OCI-LY1 (cell line): Measurements from ENCODE around the gene TTC24.

Experiments
- H2AFZ ChIP-seq: fragments of 200-600 bp; sonication (generic), shearing (Covaris generic); 2 replicates; pipeline ENCODE4 v1.6.0; 2014; ENCODE audit warnings: antibody characterized with exemption, mild to moderate bottlenecking, low read length
- H3F3A ChIP-seq: fragments of 200-600 bp; sonication (generic), shearing (Covaris generic); 2 replicates; pipeline ENCODE4 v1.6.0; 2014; ENCODE audit warnings: mild to moderate bottlenecking, antibody characterized with exemption, low read length, moderate library complexity; ENCODE audit not compliant: insufficient read depth
- H3K27ac ChIP-seq: fragments of 200-600 bp; sonication (generic); 2 replicates; pipeline ENCODE4 v1.5.1; 2014; ENCODE audit warnings: low read length, mixed run types, mild to moderate bottlenecking, low read depth; ENCODE audit not compliant: poor library complexity, severe bottlenecking
- H3K27me3 ChIP-seq: fragments of 200-600 bp; sonication (generic); 2 replicates; pipeline ENCODE4 v1.6.0; 2014; ENCODE audit warnings: antibody characterized with exemption, mild to moderate bottlenecking, low read length, moderate library complexity; ENCODE audit not compliant: insufficient read depth
- H3K36me3 ChIP-seq: fragments of 200-600 bp; sonication (generic); 2 replicates; pipeline ENCODE4 v1.6.1; 2014; ENCODE audit warnings: mild to moderate bottlenecking, antibody characterized with exemption, low read length, moderate library complexity, mixed read lengths; ENCODE audit not compliant: insufficient read depth
- H3K4me1 ChIP-seq: fragments of 200-600 bp; sonication (generic); 2 replicates; pipeline ENCODE4 v1.5.1; 2014; ENCODE audit warnings: mild to moderate bottlenecking, low read length, moderate library complexity; ENCODE audit not compliant: insufficient read depth, severe bottlenecking
- H3K4me2 ChIP-seq: fragments of 200-600 bp; sonication (generic), shearing (Covaris generic); 2 replicates; pipeline ENCODE4 v1.6.1; 2014; ENCODE audit warnings: low read length
- H3K4me3 ChIP-seq: fragments of 200-600 bp; sonication (generic); 2 replicates; pipeline ENCODE4 v1.5.1; 2014; ENCODE audit warnings: low read length, low read depth, mild to moderate bottlenecking, mixed read lengths; ENCODE audit not compliant: poor library complexity, severe bottlenecking
- H3K79me2 ChIP-seq: fragments of 200-600 bp; shearing (Covaris generic); 2 replicates; pipeline ENCODE4 v1.6.1; 2016; ENCODE audit warnings: mixed run types, low read length, mixed read lengths; ENCODE audit not compliant: insufficient read depth
- H3K9ac ChIP-seq: fragments of 200-600 bp; sonication (generic), shearing (Covaris generic); 2 replicates; pipeline ENCODE4 v1.6.1; 2014; ENCODE audit warnings: mild to moderate bottlenecking, low read length, mixed read lengths
- H3K9me2 ChIP-seq: fragments of 200-600 bp; sonication (generic), shearing (Covaris generic); 2 replicates; pipeline ENCODE4 v1.6.1; 2014; ENCODE audit warnings: low read depth, mild to moderate bottlenecking, low read length, mixed read lengths
- H3K9me3 ChIP-seq: fragments of 200-600 bp; shearing (Covaris generic); 2 replicates; pipeline ENCODE4 v1.6.1; 2014; ENCODE audit warnings: low read length, mixed read lengths
- H4K20me1 ChIP-seq: fragments of 200-600 bp; sonication (generic), shearing (Covaris generic); 2 replicates; pipeline ENCODE4 v1.6.0; 2016; ENCODE audit warnings: mild to moderate bottlenecking, low read length; ENCODE audit not compliant: insufficient read depth
- CTCF ChIP-seq: fragments of 200-600 bp; sonication (generic), shearing (Covaris generic); IDR thresholded peaks from 2 replicates; pipeline ENCODE4 v1.5.1; 2017; ENCODE audit warnings: mild to moderate bottlenecking, antibody characterized with exemption, low read length, moderate library complexity, mixed read lengths
- EZH2 ChIP-seq: fragments of 200-600 bp; sonication (generic), shearing (Covaris generic); IDR thresholded peaks from 2 replicates; pipeline ENCODE4 v1.8.0; 2017; ENCODE audit warnings: borderline replicate concordance, mixed run types, mild to moderate bottlenecking, antibody characterized with exemption, low read length, moderate library complexity, mixed read lengths

TTC24 gene

DNA sequence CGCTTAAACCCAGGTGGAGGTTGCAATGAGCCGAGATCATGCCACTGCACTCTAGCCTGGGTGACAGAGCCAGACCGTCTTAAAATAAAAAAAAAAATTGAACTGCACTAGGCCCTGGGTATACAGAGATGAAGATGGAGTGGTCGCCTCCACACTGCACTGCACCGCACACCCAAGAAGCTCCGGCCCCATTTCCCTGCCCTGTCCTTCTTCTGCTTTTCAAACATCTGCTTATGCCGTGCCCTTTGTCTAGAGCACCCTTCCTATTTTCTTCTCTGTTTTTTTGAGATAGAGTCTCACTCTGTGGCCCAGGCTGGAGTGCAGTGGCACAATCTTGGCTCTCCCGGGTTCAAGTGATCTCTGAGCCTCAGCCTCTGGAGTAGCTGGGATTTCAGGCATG, 24.6 kb upstream of the TTC24 start:
- H3K9me3 ChIP-seq, result no peaks in the 10 kb centered on the region
- no peaks in the 10 kb centered on the region for H3F3A ChIP-seq
- no peak overlapping the region for H3K4me3 ChIP-seq
- no peak for TF ChIP-seq CTCF
- TF ChIP-seq EZH2, result no peak
- H3K79me2 ChIP-seq, result no peaks in the 10 kb centered on the region
- H2AFZ ChIP-seq, result no peak overlapping the region
- no peaks in the 10 kb centered on the region for H3K4me1 ChIP-seq
- H3K4me2 ChIP-seq, result no peak overlapping the region
- H3K9ac ChIP-seq, result no peak overlapping the region
- H3K27ac ChIP-seq, result no peak overlapping the region
- no peaks in the 10 kb centered on the region for H3K27me3 ChIP-seq
- no peaks in the 10 kb centered on the region for H4K20me1 ChIP-seq
- H3K36me3 ChIP-seq, result no peaks in the 10 kb centered on the region
- no peaks in the 10 kb centered on the region for H3K9me2 ChIP-seq

DNA sequence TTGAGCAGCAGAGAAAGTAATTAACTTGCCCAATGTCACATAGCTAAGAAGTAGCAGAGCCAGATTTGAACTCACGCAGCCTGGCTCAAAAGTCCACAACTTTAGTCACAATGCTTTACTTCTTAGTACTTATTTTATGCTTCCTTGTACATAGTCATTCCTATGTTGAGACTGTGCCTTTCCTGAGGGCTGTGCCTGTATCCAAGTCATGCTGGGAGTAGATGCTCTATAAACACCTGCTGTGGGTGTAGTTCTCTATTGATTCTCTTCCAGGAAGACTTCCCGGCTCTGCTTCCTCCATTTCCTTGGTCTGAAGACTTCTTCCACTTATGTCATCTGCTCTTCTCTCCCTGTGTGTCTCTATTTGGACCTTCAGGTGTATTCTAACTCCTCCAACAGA, 23.8 kb upstream of the TTC24 start:
- no peak overlapping the region for H3K4me2 ChIP-seq
- H2AFZ ChIP-seq, result no peak overlapping the region
- H3F3A ChIP-seq, result no peaks in the 10 kb centered on the region
- no peaks in the 10 kb centered on the region for H4K20me1 ChIP-seq
- H3K9me3 ChIP-seq, result no peaks in the 10 kb centered on the region
- no peaks in the 10 kb centered on the region for H3K9me2 ChIP-seq
- no peaks in the 10 kb centered on the region for H3K79me2 ChIP-seq
- H3K4me1 ChIP-seq, result no peaks in the 10 kb centered on the region
- no peaks in the 10 kb centered on the region for H3K36me3 ChIP-seq
- H3K27me3 ChIP-seq, result no peaks in the 10 kb centered on the region
- no peak overlapping the region for H3K27ac ChIP-seq
- no peak overlapping the region for H3K9ac ChIP-seq
- H3K4me3 ChIP-seq, result no peak overlapping the region
- no peak for TF ChIP-seq CTCF
- TF ChIP-seq EZH2, result no peak

GRCh38 chr1:156556354-156556753, 23.2 kb upstream of the TTC24 start:
- Histone ChIP-seq H3F3A (no peaks in the 10 kb centered on the region), H4K20me1 (no peaks in the 10 kb centered on the region), H3K4me2 (no peak overlapping the region), H3K4me1 (no peaks in the 10 kb centered on the region), H3K9ac (no peak overlapping the region), H3K9me3 (no peaks in the 10 kb centered on the region), H3K79me2 (no peaks in the 10 kb centered on the region), H3K27me3 (no peaks in the 10 kb centered on the region), H2AFZ (no peak overlapping the region), H3K27ac (no peak overlapping the region), H3K9me2 (no peaks in the 10 kb centered on the region), H3K4me3 (no peak overlapping the region), H3K36me3 (no peaks in the 10 kb centered on the region)
- TF ChIP-seq EZH2, result no peak
- TF ChIP-seq CTCF, result no peak
